GM12878 (cell line): Measurements from ENCODE around the gene FSHR. TPM values are rescaled to one million over a fixed set of nuclear protein-coding genes. Genes with fewer than 3 reads are reported as not detected.

Source experiments
- ATAC-seq: fragments of 200-7000 bp; cut with Tn5 transposase; 3 replicates; pipeline ENCODE4 v1.9.1; 2020; ENCODE audit warnings: mild to moderate bottlenecking, moderate library complexity
- BruUV-seq: library from RNA; stranded (reverse); fragments of 400-500 nt; replicated peaks from 2 replicates; lab custom pipeline; 2021; lab: Mats Ljungman, UMichigan
- CTCF ChIA-PET: fragments of 300-600 bp; sonication (Branson Sonifier 250); formaldehyde crosslinking; extraction: SDS; loops from one replicate; lab custom pipeline; 2021; ENCODE audit warnings: inconsistent platforms; lab: Yijun Ruan, JAX
- POLR2A ChIA-PET: fragments of 350-600 bp; formaldehyde crosslinking; extraction: SDS; loops from one replicate; lab custom pipeline; 2021; ENCODE audit warnings: inconsistent platforms; lab: Charles Lee
- RAD21 ChIA-PET: fragments of 300-600 bp; sonication (Branson Sonifier 250); formaldehyde crosslinking; loops from one replicate; lab custom pipeline; 2023; ENCODE audit warnings: antibody characterized with exemption; ENCODE audit not compliant: unreplicated experiment; lab: Charles Lee
- SMC1A ChIA-PET: fragments of 300-600 bp; sonication (Branson Sonifier 250); formaldehyde crosslinking; loops from one replicate; lab custom pipeline; 2023; ENCODE audit not compliant: unreplicated experiment, uncharacterized antibody; lab: Charles Lee
- DNase-seq: peaks from one replicate; pipeline ENCODE4 v3.0.0-alpha.2; 2011; ENCODE audit warnings: low read depth, low spot score
- FAIRE-seq: peaks from 3 replicates; lab custom pipeline; 2011; peaks lifted over from hg19 to GRCh38; lab: Jason Lieb, UNC
- H2AFZ ChIP-seq: 2 replicates; pipeline ENCODE4 v1.6.0; 2011; ENCODE audit warnings: low read depth, low read length, control low read depth; ENCODE audit not compliant: control insufficient read depth
- H3K27ac ChIP-seq: 2 replicates; pipeline ENCODE4 v1.5.1; 2011; ENCODE audit warnings: control low read depth; ENCODE audit not compliant: control insufficient read depth, insufficient read depth
- H3K27me3 ChIP-seq, 2 experiments: replicated peaks in 1 of 2; 2 replicates each; pipeline versions ENCODE4 v1.6.0 to v1.6.1; 2011; ENCODE audit warnings: low read length in 1 of 2; ENCODE audit not compliant: control insufficient read depth in 2 of 2, insufficient read depth in 2 of 2
- H3K36me3 ChIP-seq, 2 experiments: 2 replicates each; pipeline ENCODE4 v1.5.1; 2011; ENCODE audit warnings: low read length in 1 of 2; ENCODE audit not compliant: control insufficient read depth in 2 of 2, insufficient read depth in 2 of 2
- H3K4me1 ChIP-seq: 2 replicates; pipeline ENCODE4 v1.6.1; 2011; ENCODE audit warnings: mild to moderate bottlenecking, low read length, moderate library complexity, mixed read lengths; ENCODE audit not compliant: control insufficient read depth, insufficient read depth
- H3K4me2 ChIP-seq: 2 replicates; pipeline ENCODE4 v1.6.0; 2011; ENCODE audit warnings: control low read depth; ENCODE audit not compliant: control insufficient read depth, insufficient read depth
- H3K4me3 ChIP-seq: fragments of 200-600 bp; sonication (generic); 2 replicates; pipeline ENCODE4 v1.5.1; 2016
- H3K79me2 ChIP-seq: 2 replicates; pipeline ENCODE4 v1.6.0; 2011; ENCODE audit warnings: low read length; ENCODE audit not compliant: control insufficient read depth, insufficient read depth
- H3K9ac ChIP-seq: 2 replicates; pipeline ENCODE4 v1.8.0; 2011; ENCODE audit warnings: low read length, control low read depth, mixed read lengths; ENCODE audit not compliant: control insufficient read depth, insufficient read depth
- H3K9me3 ChIP-seq: replicated peaks from 3 replicates; pipeline ENCODE4 v1.5.1; 2011; ENCODE audit warnings: mild to moderate bottlenecking, low read length; ENCODE audit not compliant: control insufficient read depth, insufficient read depth
- H4K20me1 ChIP-seq: 2 replicates; pipeline ENCODE4 v1.6.0; 2011; ENCODE audit not compliant: control insufficient read depth, insufficient read depth
- BHLHE40 ChIP-seq, 2 experiments: fragments of 450-650 bp in 1 of 2; IDR thresholded peaks; 2 replicates each; pipeline ENCODE4 v1.6.1; 2011 to 2017; ENCODE audit warnings: low read depth in 2 of 2, borderline replicate concordance in 1 of 2, improper control_type of control experiment in 1 of 2, low read length in 1 of 2, mild to moderate bottlenecking in 1 of 2
- CREM ChIP-seq: IDR thresholded peaks from 2 replicates; pipeline ENCODE4 v1.6.1; 2014; ENCODE audit warnings: antibody characterized with exemption, low read depth
- E2F8 ChIP-seq: fragments of 450-650 bp; IDR thresholded peaks from 2 replicates; pipeline ENCODE4 v1.6.1; 2018; ENCODE audit warnings: mild to moderate bottlenecking, low read depth, moderate library complexity; ENCODE audit not compliant: partially characterized antibody
- ESRRA ChIP-seq: IDR thresholded peaks from 2 replicates; pipeline ENCODE4 v1.6.1; 2012; ENCODE audit warnings: mild to moderate bottlenecking, low read length, improper control_type of control experiment
- MXI1 ChIP-seq: fragments of 150-350 bp; IDR thresholded peaks from 2 replicates; pipeline ENCODE4 v1.6.1; 2011; ENCODE audit warnings: low read depth, mild to moderate bottlenecking, inconsistent platforms, low read length, improper control_type of control experiment
- PBX3 ChIP-seq: IDR thresholded peaks from 2 replicates; pipeline ENCODE4 v1.6.1; 2011; ENCODE audit warnings: mild to moderate bottlenecking, low read depth, low read length, moderate library complexity; ENCODE audit not compliant: insufficient replicate concordance
- PKNOX1 ChIP-seq: fragments of 450-650 bp; IDR thresholded peaks from 2 replicates; pipeline ENCODE4 v1.6.1; 2016; ENCODE audit warnings: mild to moderate bottlenecking
- POLR2AphosphoS2 ChIP-seq: IDR thresholded peaks from 2 replicates; pipeline ENCODE4 v1.6.1; 2011; ENCODE audit warnings: low read depth, mild to moderate bottlenecking, low read length, improper control_type of control experiment, moderate library complexity
- RFX5 ChIP-seq: IDR thresholded peaks from 2 replicates; pipeline ENCODE4 v1.6.1; 2011; ENCODE audit warnings: low read depth, low read length, improper control_type of control experiment
- SKIL ChIP-seq: fragments of 450-650 bp; IDR thresholded peaks from 2 replicates; pipeline ENCODE4 v1.6.1; 2017; ENCODE audit warnings: mild to moderate bottlenecking, low read depth, inconsistent platforms; ENCODE audit not compliant: poor library complexity, severe bottlenecking
- SMAD5 ChIP-seq: IDR thresholded peaks from 2 replicates; pipeline ENCODE4 v1.6.1; 2016; ENCODE audit warnings: antibody characterized with exemption, low read depth
- STAT3 ChIP-seq: IDR thresholded peaks from 2 replicates; pipeline ENCODE4 v1.6.1; 2011; ENCODE audit warnings: low read depth, low read length, improper control_type of control experiment
- SUZ12 ChIP-seq: fragments of 200-600 bp; sonication (generic); IDR thresholded peaks from one replicate; pipeline ENCODE4 v1.6.1; 2018; ENCODE audit warnings: antibody characterized with exemption, mild to moderate bottlenecking; ENCODE audit not compliant: unreplicated experiment
- TCF7 ChIP-seq: IDR thresholded peaks from 2 replicates; pipeline ENCODE4 v1.6.1; 2014; ENCODE audit warnings: antibody characterized with exemption, borderline replicate concordance
- ZSCAN29 ChIP-seq: fragments of 450-650 bp; IDR thresholded peaks from 2 replicates; pipeline ENCODE4 v1.6.1; 2017; ENCODE audit warnings: mild to moderate bottlenecking, moderate library complexity
- WGBS: methylation state at CpG from one replicate; pipeline ENCODE4 v1.1.6; 2016; ENCODE audit warnings: low lambda C conversion rate; ENCODE audit not compliant: insufficient replicate concordance, insufficient coverage; ENCODE audit errors: missing lambda C conversion rate; 5-methylcytosine and 5-hydroxymethylcytosine counted together
- in situ Hi-C: fragments of 300-500 bp; cut with MboI; formaldehyde crosslinking; loops from 9 replicates; pipeline ENCODE4 v1.14.3; 2018; ENCODE audit warnings: mixed read lengths
- intact Hi-C: fragments of 100-400 bp; cut with micrococcal nuclease; formaldehyde crosslinking; loops from one replicate; pipeline ENCODE4 v1.14.2; 2022; ENCODE audit not compliant: unreplicated experiment
- polyA plus RNA-seq, 11 experiments: library from polyadenylated mRNA; depleted of rRNA in 4 of 11; unstranded in 6 of 11; stranded (reverse) in 5 of 11; fragments of >200 nt; fragmentation: Nextera tagmentation in 4 of 11; fragmentation: Illumina TruSeq in 1 of 11; extraction: Ambion mirVana in 4 of 11; extraction: Trizol in 1 of 11; gene quantifications; 1 replicate in 1 of 11; 2 replicates in 10 of 11; pipeline versions ENCODE4 v1.2.1 to v1.2.3, GENCODE V29; 2011 to 2016; ENCODE audit warnings: inconsistent platforms in 2 of 11, missing spikeins in 2 of 11, low read depth in 1 of 11
- total RNA-seq, 4 experiments: library from RNA; depleted of rRNA in 3 of 4; stranded (reverse); fragments of >200 nt in 3 of 4; fragmentation: Illumina TruSeq in 1 of 4; extraction: Trizol in 1 of 4; gene quantifications; 2 replicates each; pipeline versions ENCODE4 v1.2.1 to v1.2.3, GENCODE V29; 2013 to 2021

The FSHR gene
- total and polyA plus RNA-seq, 10 of the 15 experiments (the other 5 are each of a cell fraction or from before 2014, with no cell fraction given), result not detected

- TF ChIP-seq E2F8 (no peak), RFX5 (no peak)
Measured at GRCh38 chr2:48946449-48947048, 207.8 kb downstream of the FSHR start (continued).

GRCh38 chr2:48944956-48945355 is 209.4 kb downstream of the FSHR start:
- Histone ChIP-seq H3K79me2 (no peaks in the 10 kb centered on the region), H2AFZ (no peak overlapping the region), H3K4me2 (no peak overlapping the region), H3K9me3 (no peaks in the 10 kb centered on the region), H3K9ac (no peak overlapping the region), H3K36me3 (no peaks in the 10 kb centered on the region), H3K27ac (no peak overlapping the region), H3K4me3 (no peak overlapping the region), H3K4me1 (no peaks in the 10 kb centered on the region), H3K27me3 (no peaks in the 10 kb centered on the region; a peak in 1 of 4 replicates), H4K20me1 (no peaks in the 10 kb centered on the region)
- POLR2A ChIA-PET, result no interaction called here
- RAD21 ChIA-PET, result interaction anchor here (1.0 kb wide), 1 partner anchor 1457 kb away, joined by 4 read pairs; no protein-coding TSS in a partner anchor
- intact Hi-C loops (loop anchor here (2.0 to 10.0 kb wide), 5 partner anchors 230 to 1550 kb away; no protein-coding TSS in a partner anchor), in situ Hi-C loops (loop anchor here (10.0 kb wide), 3 partner anchors 550 to 1460 kb away; no protein-coding TSS in a partner anchor)
- SMC1A ChIA-PET, result interaction anchor here (0.7 to 2.7 kb wide), 5 partner anchors 250 to 1457 kb away, joined by 3 to 13 read pairs (median 4); no protein-coding TSS in a partner anchor
- FAIRE-seq, result no peak
- DNase-seq, result no peak
- no peak for ATAC-seq
- CTCF ChIA-PET, result interaction anchor here (1.1 to 4.1 kb wide), 7 partner anchors 9 to 1547 kb away, joined by 3 to 30 read pairs (median 4); no protein-coding TSS in a partner anchor
- WGBS, result 0% methylated on average over 1 of the region's 1 CpG
- BruUV-seq, result no TSS peak
- no peak for TF ChIP-seq CREM
- TF ChIP-seq SUZ12, result no peak
- TF ChIP-seq STAT3, result no peak
- TF ChIP-seq ESRRA, result no peak
- no peak for TF ChIP-seq POLR2AphosphoS2
- TF ChIP-seq SKIL, result no peak
- TF ChIP-seq PBX3, result no peak
- TF ChIP-seq TCF7, result no peak
- no peak for TF ChIP-seq ZSCAN29
- no peak for TF ChIP-seq MXI1
- TF ChIP-seq SMAD5, result no peak
- TF ChIP-seq PKNOX1, result no peak
- TF ChIP-seq BHLHE40 (IDR thresholded peaks at IDR 0.05; ENCODE audit: borderline replicate concordance in 1 of 2, low read depth in 2 of 2, low read length in 1 of 2), result no peak
